G401.6 (cell line): ENCODE results near the gene SNCG.
"Not testable (repeated sequence)": the region's sequence is repeated elsewhere in the genome, so short reads cannot be mapped to it uniquely, and the experiment has no call there.

Source experiments
- FAIRE-seq: peaks from 2 replicates; lab custom pipeline; 2012; peaks lifted over from hg19 to GRCh38; lab: Jason Lieb, UNC

Gene SNCG

DNA sequence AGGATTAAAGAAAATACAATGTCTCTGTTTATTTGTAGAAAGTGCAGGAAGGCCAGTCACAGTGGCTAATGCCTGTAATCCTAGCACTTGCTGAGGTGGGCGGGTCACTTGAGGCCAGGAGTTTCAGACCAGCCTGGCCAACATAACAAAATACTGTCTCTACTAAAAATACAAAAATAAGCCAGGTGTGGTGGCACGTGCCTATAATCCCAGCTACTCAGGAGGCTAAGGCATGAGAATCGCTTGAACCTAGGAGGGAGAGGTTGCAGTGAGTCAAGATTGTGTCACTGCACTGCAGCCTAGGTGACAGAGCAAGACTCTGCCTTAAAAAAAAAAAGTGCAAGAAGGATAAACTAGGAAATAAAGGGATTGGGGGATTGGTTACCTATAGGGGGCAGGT, 20.1 kb downstream of the SNCG start:
- FAIRE-seq = not testable (repeated sequence)

DNA sequence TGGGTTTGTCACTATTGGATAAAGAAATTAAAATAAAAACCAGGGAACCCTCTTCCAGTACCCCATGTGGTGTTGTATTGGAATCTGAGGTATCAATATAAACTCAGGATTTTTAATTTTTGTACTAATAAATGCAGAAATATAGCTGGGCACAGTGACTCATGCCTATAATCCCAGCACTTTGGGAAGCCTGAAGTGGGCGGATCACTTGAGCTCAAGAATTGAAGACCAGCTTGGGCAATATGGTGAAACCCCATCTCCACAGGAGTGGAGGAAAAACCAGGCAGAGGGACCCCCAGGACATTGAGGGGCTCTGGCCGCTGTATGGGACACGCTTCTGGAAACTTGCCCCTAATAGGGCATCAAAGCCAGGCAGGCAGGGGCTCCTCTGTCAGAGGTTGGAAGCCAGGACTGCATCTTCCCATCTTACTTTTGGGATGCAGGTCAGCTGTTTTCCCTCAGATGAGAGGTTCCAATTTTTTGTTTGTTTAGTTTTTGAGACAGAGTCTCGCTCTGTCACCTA, 21.0 kb downstream of the SNCG start:
- no peak for FAIRE-seq

DNA sequence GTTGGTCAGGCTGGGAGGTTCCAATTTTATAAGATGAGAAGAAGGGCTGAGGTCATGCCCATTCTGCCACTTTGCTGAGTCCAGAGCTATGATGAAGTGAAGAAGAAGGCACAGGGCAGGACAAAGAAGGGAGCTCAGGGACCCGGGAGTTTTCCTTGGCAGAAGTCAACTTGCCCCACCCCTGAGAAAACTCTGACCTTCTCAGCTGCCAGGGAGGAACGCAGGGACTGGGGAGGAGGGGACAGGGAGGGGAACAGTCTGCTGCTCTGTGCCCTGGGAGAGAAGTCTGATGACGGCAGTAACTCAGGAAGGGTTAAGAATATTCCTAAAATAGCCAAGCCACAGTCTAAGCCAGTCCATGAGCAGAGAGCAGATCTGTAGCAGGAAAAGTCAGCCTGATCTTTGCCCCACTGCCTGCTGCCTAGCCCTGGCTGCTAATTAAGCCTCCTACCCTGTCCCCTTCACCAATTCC, 21.6 kb downstream of the SNCG start:
- no peak for FAIRE-seq

DNA sequence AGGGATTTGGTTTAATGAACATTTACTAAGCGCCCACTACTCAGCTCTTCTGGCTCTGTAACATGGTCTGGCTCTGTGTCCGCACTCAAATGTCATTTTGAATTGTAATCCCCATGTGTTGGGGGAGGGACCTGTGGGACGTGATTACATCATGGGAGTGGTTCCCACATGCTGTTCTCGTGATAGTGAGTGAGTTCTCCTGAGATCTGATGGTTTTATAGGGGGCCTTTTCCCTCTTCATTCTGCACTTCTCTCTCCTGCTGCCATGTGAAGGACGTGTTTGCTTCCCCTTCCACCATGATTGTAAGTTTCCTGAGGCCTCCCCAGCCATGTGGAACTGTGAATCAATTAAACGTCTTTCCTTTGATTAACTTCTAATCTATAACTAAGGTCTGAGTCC, 22.6 kb downstream of the SNCG start:
- FAIRE-seq = not testable (repeated sequence)

GRCh38 chr10:86981716-86982115, 23.3 kb downstream of the SNCG start:
- FAIRE-seq = no peak

GRCh38 chr10:86984498-86984897, 26.1 kb downstream of the SNCG start:
- not testable (repeated sequence) for FAIRE-seq

- no peak for FAIRE-seq
Measured at GRCh38 chr10:86988520-86988919, 30.1 kb downstream of the SNCG start.

- peak; percentile 96 for FAIRE-seq
Measured at GRCh38 chr10:86991362-86991761, 33.0 kb downstream of the SNCG start.

- FAIRE-seq = no peak
Measured at GRCh38 chr10:86992456-86992855, 34.1 kb downstream of the SNCG start.

- FAIRE-seq = no peak
Measured at GRCh38 chr10:86992929-86993328, 34.5 kb downstream of the SNCG start.

DNA sequence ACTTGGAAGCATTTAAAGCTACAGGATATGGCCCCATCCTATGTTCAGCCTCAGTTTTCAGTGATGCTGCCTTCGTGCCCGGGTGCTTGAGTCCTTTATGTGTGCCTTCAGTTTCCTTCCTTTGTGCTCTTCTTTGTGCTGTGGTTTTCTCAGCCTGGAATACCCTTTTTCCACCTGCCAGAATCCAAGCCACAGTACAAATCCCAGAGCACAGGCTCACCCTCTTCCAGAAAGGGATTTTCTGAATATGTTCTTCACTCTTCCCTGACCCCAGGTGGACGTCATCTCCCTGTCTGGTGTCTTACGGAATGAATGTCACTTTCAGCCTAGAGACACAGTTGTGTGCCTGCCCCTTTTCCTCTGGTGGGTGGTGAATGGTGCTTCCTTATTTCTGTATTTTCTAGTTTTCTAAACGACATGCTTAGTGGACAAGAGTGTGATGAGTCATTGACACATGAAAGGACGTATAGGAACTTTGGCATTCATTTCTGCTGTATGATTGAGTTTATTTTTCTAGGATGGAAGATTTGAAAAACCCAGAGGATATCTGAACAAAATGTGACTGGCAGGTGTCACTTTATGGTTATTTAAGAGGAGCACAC, 41.5 kb downstream of the SNCG start:
- FAIRE-seq = not testable (repeated sequence)

DNA sequence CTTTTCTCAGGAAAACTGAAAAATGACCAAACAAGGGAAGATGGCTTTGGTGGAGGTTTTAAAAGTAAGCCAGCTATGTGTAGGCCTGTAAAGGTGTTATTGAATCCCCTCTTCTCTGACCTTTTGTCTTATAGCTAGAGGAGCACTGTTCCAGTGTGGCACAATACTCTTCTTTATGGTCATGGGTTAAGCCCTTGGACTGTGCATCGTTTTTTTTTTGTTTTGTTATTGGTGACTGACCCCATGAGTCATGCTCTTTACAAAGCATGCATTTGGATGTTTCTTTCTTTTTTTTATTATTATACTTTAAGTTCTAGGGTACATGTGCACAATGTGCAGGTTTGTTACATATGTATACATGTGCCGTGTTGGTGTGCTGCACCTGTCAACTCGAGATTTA, 42.1 kb downstream of the SNCG start:
- no peak for FAIRE-seq

DNA sequence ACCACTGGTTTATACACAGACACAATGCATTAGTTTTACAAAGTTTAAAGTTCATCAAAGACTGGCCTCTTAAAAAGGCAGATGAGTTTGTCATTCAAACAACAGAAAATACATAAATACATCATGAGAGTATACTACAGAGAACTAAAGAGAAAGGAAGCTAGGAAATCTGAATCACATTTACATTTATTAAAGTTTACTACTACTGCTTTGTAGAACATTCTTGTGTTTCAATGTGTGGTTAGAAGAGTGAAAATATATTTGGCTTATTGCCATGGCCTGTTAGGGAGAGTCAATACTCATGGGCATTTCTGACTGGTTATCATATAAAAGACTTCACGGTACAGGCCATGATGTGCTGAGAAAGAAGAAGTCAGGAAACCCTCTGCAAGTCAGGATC, 48.7 kb downstream of the SNCG start:
- FAIRE-seq = not testable (repeated sequence)

GRCh38 chr10:87007674-87008073, 49.3 kb downstream of the SNCG start:
- not testable (repeated sequence) for FAIRE-seq

- FAIRE-seq = not testable (repeated sequence)
Measured at GRCh38 chr10:87008303-87008702, 49.9 kb downstream of the SNCG start.

- FAIRE-seq = not testable (repeated sequence)
Measured at GRCh38 chr10:87009134-87009696, 50.8 kb downstream of the SNCG start.
